Activated effector memory CD4-positive, alpha-beta T cell treated with anti-CD3 and anti-CD28 coated beads, Interleukin-2, amount 50 U/mL, for 16 hours (primary cell): Measurements from ENCODE around the gene MC1R.
"Not testable (repeated sequence)": the region's sequence is repeated elsewhere in the genome, so short reads cannot be mapped to it uniquely, and the experiment has no call there.

Source experiments
- DNase-seq: peaks from one replicate; pipeline ENCODE4 v3.0.0-alpha.2; 2020

MC1R gene

GRCh38 chr16:89914642-89915285, 3.9 kb upstream of the MC1R start:
- not testable (repeated sequence) for DNase-seq

- DNase-seq = no peak
Observed at GRCh38 chr16:89915303-89916232, 3.1 kb upstream of the MC1R start.

GRCh38 chr16:89917773-89918452, 749 bp upstream of the MC1R start:
- peak; percentile 90 for DNase-seq

GRCh38 chr16:89919535-89920406, 1.1 kb downstream of the MC1R start:
- DNase-seq = no peak

- no peak for DNase-seq
Observed at GRCh38 chr16:89920723-89921122, 2.1 kb downstream of the MC1R start.

GRCh38 chr16:89921131-89921701, 2.6 kb downstream of the MC1R start:
- no peak for DNase-seq

GRCh38 chr16:89921702-89922476, 3.2 kb downstream of the MC1R start:
- no peak for DNase-seq

GRCh38 chr16:89922477-89922883, 3.8 kb downstream of the MC1R start:
- peak; percentile 73 for DNase-seq

- peak; percentile 76 for DNase-seq
Observed at GRCh38 chr16:89922884-89923639, 4.4 kb downstream of the MC1R start, which contains the start of gene TUBB3. TUBB3 (plus strand) TSS chr16:89923342; CDS start chr16:89923402, 60 bp downstream.

GRCh38 chr16:89923640-89924296, 5.1 kb downstream of the MC1R start:
- no peak for DNase-seq

- DNase-seq = peak; percentile 74
Observed at GRCh38 chr16:89924297-89924924, 5.7 kb downstream of the MC1R start.

- DNase-seq = no peak
Observed at GRCh38 chr16:89924925-89925307, 6.3 kb downstream of the MC1R start.

- DNase-seq = no peak
Observed at GRCh38 chr16:89925596-89926079, 7.0 kb downstream of the MC1R start.

- no peak for DNase-seq
Observed at GRCh38 chr16:89931305-89931896, 12.7 kb downstream of the MC1R start.

- no peak for DNase-seq
Observed at GRCh38 chr16:89931964-89932363, 13.3 kb downstream of the MC1R start.

- not testable (repeated sequence) for DNase-seq
Observed at GRCh38 chr16:89934019-89934418, 15.4 kb downstream of the MC1R start.

- DNase-seq = no peak
Observed at GRCh38 chr16:89934611-89935553, 16.2 kb downstream of the MC1R start.

GRCh38 chr16:89935620-89936019, 17.0 kb downstream of the MC1R start:
- DNase-seq = not testable (repeated sequence)
